ENCODE measurements around the gene RFX1. TPM values are rescaled to one million over a fixed set of nuclear protein-coding genes. Genes with fewer than 3 reads are reported as not detected.

The RFX1 gene
- total RNA-seq, 4 donors from 2014 or later: 2.7 to 7.2 (median 4.4) TPM

- H3K27me3 ChIP-seq: no peaks in the 10 kb centered on the region
- ATAC-seq (no peak), DNase-seq (no peak)
- intact Hi-C loops (cut with DNase I; ENCODE audit: low total_unique reads) (no loop called here), in situ Hi-C loops (cut with MboI; ENCODE audit: low sequenced_read_pairs in 4 of 4) (no loop called here)
- H3K36me3 ChIP-seq: peaks cover 0 to 70% of the 10 kb centered on the region in 2 donors
- no peaks in the 10 kb centered on the region for H3K9me3 ChIP-seq
- no peak overlapping the region for H3K27ac ChIP-seq
- no peak overlapping the region for H3K4me3 ChIP-seq
- TF ChIP-seq POLR2A (IDR thresholded peaks at IDR 0.05) (no peak), CTCF (IDR thresholded peaks at IDR 0.05 in 4 of 5, conservative IDR thresholded peaks at IDR 0.05 in 1 of 5) (no peak)
- H3K4me1 ChIP-seq: no peaks in the 10 kb centered on the region
Observed at GRCh38 chr19:13965926-13966683, 40.0 kb downstream of the RFX1 start.

- no peak overlapping the region for H3K4me3 ChIP-seq
- DNase-seq (no peak), ATAC-seq (no peak)
- no peaks in the 10 kb centered on the region for H3K4me1 ChIP-seq
- H3K36me3 ChIP-seq: peaks cover 0 to 75% of the 10 kb centered on the region in 2 donors
- no peak for TF ChIP-seq CTCF (IDR thresholded peaks at IDR 0.05 in 4 of 5, conservative IDR thresholded peaks at IDR 0.05 in 1 of 5)
- no peak for TF ChIP-seq POLR2A (IDR thresholded peaks at IDR 0.05)
- H3K9me3 ChIP-seq: no peaks in the 10 kb centered on the region
- no peaks in the 10 kb centered on the region for H3K27me3 ChIP-seq
- no peak overlapping the region for H3K27ac ChIP-seq
- in situ Hi-C loops (cut with MboI; ENCODE audit: low sequenced_read_pairs in 4 of 4) (no loop called here), intact Hi-C loops (cut with DNase I; ENCODE audit: low total_unique reads) (no loop called here)
Observed at GRCh38 chr19:13965377-13965896, 40.7 kb downstream of the RFX1 start.

GRCh38 chr19:13964776-13965175 lies 41.3 kb downstream of the RFX1 start:
- in situ Hi-C loops (cut with MboI; ENCODE audit: low sequenced_read_pairs in 4 of 4): no loop called here
- Histone ChIP-seq H3K9me3 (no peaks in the 10 kb centered on the region), H3K27ac (no peak overlapping the region), H3K27me3 (no peaks in the 10 kb centered on the region), H3K4me3 (no peak overlapping the region), H3K36me3 (peaks cover 0 to 78% of the 10 kb centered on the region in 2 donors), H3K4me1 (no peaks in the 10 kb centered on the region)
- ATAC-seq: no peak
- DNase-seq: no peak
- TF ChIP-seq CTCF (IDR thresholded peaks at IDR 0.05 in 4 of 5, conservative IDR thresholded peaks at IDR 0.05 in 1 of 5) (no peak), POLR2A (IDR thresholded peaks at IDR 0.05) (no peak)
- intact Hi-C loops (cut with DNase I; ENCODE audit: low total_unique reads): no loop called here

GRCh38 chr19:13963603-13964105 lies 42.5 kb downstream of the RFX1 start:
- Histone ChIP-seq H3K9me3 (no peaks in the 10 kb centered on the region), H3K4me3 (no peak overlapping the region), H3K36me3 (peaks cover 0 to 78% of the 10 kb centered on the region in 2 donors), H3K27me3 (no peaks in the 10 kb centered on the region), H3K27ac (no peak overlapping the region), H3K4me1 (no peaks in the 10 kb centered on the region)
- ATAC-seq: no peak
- DNase-seq: no peak
- in situ Hi-C loops (cut with MboI; ENCODE audit: low sequenced_read_pairs in 4 of 4): no loop called here
- intact Hi-C loops (cut with DNase I; ENCODE audit: low total_unique reads): no loop called here
- TF ChIP-seq POLR2A (IDR thresholded peaks at IDR 0.05): no peak
- no peak for TF ChIP-seq CTCF (IDR thresholded peaks at IDR 0.05 in 4 of 5, conservative IDR thresholded peaks at IDR 0.05 in 1 of 5)

Measured in gastrocnemius medialis (tissue), 4 donors.